22Rv1 (cell line): Measurements from ENCODE around the gene DNAH10.

Source experiments
- CTCF ChIP-seq: fragments of 450-650 bp; IDR thresholded peaks from 2 replicates; pipeline ENCODE4 v1.5.1; 2017; ENCODE audit warnings: mild to moderate bottlenecking
- ZFX ChIP-seq: fragments of 450-650 bp; IDR thresholded peaks from 2 replicates; pipeline ENCODE4 v1.6.1; 2017; ENCODE audit warnings: antibody characterized with exemption, borderline replicate concordance

DNA sequence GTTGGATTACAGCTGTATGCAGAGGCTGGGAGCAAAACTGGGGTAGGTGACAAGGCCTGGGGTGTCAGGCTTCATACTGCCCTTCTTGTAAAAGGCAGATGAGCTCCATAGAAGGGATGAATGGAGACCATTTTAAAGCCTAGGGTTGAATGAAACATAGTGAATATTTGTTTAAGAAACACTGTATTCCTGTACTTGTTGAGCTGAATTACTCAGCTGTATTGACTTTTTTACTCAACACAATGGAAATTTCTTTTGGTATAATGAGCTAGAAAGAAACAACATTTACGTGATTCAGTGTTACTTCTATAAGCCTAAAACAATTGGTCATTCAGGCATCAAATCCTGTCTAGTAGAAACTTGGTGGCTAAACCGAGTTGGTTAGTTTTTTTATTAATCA lies 35.9 kb upstream of the DNAH10 start:
- TF ChIP-seq CTCF (no peak), ZFX (no peak)
